ENCODE data around the gene AP2A1.
"Not testable (repeated sequence)": the region's sequence is repeated elsewhere in the genome, so short reads cannot be mapped to it uniquely, and the experiment has no call there.

AP2A1 gene

DNA sequence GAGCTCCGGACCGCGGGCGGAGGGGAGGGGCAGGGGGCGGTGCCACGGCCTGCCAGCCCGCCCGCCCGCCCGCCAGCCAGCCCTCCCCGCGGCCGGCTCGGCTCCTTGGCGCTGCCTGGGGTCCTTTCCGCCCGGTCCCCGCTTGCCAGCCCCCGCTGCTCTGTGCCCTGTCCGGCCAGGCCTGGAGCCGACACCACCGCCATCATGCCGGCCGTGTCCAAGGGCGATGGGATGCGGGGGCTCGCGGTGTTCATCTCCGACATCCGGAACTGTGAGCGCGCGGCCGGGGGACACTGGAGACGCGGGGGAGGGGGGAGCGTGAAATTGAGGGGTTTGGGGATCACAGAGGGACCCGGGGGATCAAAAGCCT lies at the start of gene AP2A1:
TSS of gene AP2A1 (plus strand) at position 72 of the 370 bp plus-strand sequence. CDS start at position 205, 133 bp downstream.
- in situ Hi-C loops (cut with MboI; ENCODE audit: low sequenced_read_pairs), result no loop called here

DNA sequence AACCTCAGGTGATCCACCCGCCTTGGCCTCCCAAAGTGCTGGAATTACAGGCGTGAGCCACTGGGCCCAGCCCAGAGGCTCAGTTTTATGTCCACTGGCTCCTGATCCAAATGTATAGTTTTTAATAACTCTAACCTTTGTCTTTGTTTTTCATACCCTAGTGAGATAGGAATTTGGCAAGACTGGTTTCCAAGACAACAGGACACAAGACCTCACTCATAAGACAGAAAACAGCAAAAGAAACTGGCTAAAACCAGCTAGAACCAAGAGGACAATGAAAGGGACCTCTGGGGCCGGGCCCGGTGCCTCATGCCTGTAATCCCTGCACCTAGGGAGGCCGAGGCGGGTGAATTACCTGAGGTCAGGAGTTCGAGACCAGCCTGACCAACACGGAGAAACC lies 48.3 kb upstream of the AP2A1 start:
- in situ Hi-C loops (cut with MboI; ENCODE audit: low sequenced_read_pairs), result no loop called here

DNA sequence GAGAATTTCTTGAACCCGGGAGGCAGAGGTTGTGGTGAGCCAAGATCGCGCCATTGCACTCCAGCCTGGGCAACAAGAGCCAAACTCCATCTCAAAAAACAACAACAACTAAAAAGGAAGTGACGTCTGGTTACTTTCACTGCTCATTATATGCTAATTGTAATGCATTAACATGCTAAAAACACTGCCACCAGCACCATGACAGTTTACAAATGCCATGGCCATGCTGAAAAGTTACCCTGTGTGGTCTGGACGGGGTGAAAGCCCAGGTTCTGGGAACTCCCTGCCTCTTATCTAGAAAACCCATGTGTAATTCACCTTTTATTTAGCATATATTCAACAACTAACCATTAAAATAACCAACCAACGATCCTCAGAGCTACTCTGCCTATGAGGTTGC lies 47.8 kb upstream of the AP2A1 start:
- in situ Hi-C loops (cut with MboI; ENCODE audit: low sequenced_read_pairs), result no loop called here

DNA sequence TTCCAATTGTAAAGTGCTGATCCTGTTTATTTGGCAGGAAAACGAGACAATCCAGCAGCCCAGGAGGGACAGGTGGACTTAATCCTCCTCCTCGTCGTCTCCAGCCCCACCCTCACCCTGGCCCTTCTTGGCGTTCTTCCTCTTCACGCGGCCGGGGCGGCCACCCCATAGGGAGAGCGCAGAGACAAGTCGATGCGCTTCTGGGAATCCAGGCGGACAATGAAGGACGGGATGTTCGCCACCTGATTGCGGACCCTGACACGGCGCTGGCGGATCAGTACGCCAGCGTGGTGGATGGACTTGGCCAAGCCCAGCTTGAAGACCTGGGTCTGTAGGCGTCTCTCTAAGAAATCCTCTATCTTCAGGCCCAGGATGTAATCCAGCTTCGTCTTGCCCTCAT lies 47.4 kb upstream of the AP2A1 start:
- in situ Hi-C loops (cut with MboI; ENCODE audit: low sequenced_read_pairs), result not testable (repeated sequence)

DNA sequence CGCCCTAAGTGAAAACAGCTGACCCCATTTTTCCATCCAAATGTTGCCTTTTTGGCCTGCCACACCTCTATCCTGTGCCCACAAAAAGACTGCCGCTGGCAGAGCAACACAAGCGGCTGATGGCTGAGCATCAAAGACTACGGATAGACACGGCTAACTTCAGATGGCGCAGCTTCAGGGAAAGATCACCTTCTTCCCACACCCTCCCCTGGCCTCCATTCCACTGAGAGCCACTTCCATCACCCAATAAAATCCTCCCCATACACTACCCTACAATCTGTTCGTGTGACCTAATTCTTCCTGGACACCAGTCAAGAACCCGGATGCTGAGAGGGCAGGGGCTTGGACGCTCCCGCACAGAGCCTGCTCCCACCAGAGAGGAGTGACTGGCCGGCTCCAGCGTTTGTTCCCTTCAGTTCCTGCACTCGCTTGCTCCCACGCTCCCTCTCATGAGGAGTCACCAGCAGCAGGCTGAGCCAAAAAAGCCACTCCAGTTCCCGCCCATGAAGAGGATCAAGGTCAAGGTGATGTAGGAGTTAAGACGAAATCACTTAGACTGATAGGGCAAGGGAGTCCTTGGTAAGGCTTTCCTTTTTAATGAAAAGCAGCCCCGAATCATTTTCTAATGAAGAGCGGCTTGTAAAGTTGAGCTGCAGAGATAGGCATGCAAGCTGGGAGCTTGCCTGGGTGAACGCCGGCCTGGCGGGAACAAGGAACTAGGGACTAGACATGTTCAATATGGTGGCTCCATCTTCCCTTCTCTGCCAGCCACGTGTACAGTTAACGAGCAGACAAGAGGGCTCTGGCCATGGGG lies 39.4 kb upstream of the AP2A1 start:
- in situ Hi-C loops (cut with MboI; ENCODE audit: low sequenced_read_pairs), result no loop called here

DNA sequence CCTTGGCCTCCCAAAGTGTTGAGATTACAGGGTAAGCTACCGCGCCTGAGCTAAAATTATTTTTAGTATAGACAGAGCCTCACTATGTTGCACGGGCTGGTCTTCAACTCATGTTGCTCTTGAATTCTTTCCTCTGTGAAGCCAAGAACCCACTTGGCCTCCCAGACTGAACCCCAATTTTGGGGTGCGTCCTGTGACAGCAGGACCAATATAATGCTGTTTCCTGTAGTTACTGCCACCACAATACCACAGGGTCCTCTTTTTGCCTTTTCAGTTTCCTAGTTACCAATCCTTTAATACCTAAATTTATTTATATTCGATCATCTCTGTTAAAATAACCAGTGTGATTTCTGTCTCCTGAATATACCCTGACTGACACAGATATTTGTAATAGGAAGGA lies 36.6 kb upstream of the AP2A1 start:
- in situ Hi-C loops (cut with MboI; ENCODE audit: low sequenced_read_pairs), result no loop called here

DNA sequence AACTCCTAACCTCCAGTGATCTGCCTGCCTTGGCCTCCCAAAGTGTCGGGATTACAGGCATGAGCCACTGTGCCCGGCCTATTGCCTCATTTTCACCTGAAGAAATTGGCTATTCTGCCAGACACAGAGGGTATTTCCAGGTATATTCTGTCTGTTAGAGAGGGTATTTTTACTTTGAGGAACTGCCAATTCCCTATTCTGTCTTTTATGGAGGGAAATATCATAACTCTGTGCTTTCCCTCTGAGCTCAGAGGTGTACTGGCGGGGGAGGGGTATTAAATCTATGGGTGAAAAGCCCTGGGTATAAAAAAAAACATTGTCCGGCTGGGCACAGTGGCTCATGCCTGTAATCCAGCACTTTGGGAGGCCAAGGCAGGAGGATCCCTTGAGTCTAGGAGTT lies 28.5 kb upstream of the AP2A1 start:
- in situ Hi-C loops (cut with MboI; ENCODE audit: low sequenced_read_pairs), result no loop called here

DNA sequence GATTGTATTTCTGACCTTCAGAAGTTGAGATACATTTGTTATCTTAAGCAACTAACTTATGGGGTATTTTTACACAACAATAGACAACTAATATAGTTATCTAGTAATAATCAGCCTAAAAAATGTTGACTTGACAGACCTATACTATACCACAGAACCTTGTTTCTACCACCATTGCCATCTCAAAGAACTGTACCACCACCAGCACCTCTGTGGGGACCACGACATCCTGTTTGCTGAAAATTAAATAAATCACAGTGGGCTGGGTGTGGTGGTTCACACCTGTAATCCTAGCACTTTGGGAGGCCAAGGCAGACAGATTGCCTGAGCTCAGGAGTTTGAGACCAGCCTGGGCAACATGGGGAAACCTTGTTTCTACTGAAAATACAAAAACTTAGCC lies 27.7 kb upstream of the AP2A1 start:
- in situ Hi-C loops (cut with MboI; ENCODE audit: low sequenced_read_pairs), result no loop called here

DNA sequence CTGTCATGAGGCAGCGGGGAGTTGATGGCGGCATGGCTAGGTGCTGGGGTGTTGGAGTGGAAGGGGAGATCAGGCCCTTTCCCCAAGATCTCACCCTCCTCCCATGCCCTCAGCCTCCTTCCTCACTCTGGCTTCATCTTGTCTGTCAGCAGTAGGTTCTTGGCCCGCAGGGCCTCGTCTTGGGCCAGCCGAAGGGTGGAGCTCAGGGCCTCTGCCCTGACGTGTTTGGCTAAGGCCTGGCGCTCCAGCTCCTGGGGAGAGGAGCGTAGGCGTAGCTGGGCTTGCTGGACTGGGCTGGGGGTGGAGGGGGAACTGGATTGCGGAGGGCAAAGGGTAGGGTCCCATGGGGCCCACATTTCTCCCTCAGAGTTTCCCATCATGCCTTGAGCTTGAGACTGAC lies 26.9 kb upstream of the AP2A1 start:
- in situ Hi-C loops (cut with MboI; ENCODE audit: low sequenced_read_pairs), result no loop called here

DNA sequence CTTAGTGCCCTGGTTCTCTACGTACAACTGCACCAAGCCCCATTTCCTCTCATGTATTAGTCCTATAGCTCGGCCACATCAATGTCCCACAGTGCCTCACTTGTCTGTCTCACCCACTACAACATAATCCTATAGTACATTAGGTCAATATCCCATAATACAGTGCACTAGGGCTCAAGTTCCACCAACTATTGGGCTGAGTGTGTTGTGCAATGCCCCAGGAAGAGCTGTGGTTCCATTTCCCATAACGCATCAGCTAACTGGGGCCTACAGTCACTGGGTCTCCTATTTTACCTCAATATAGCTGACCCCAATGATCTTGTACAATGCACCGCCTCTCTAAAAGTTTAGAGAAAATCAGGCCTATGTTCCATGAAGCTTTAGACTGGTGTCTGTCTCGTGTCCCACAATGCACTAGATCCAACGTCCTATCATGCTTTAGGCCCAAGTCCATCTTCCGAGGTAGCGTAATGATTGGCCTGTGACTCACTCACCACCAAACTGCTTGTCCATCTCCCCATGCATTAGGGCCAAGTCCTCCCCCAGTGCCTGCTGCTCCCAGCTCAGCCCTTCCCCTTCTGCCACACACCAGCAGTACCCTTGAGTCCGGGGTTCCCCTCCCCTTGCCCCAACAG lies 25.5 kb upstream of the AP2A1 start:
- in situ Hi-C loops (cut with MboI; ENCODE audit: low sequenced_read_pairs), result no loop called here

DNA sequence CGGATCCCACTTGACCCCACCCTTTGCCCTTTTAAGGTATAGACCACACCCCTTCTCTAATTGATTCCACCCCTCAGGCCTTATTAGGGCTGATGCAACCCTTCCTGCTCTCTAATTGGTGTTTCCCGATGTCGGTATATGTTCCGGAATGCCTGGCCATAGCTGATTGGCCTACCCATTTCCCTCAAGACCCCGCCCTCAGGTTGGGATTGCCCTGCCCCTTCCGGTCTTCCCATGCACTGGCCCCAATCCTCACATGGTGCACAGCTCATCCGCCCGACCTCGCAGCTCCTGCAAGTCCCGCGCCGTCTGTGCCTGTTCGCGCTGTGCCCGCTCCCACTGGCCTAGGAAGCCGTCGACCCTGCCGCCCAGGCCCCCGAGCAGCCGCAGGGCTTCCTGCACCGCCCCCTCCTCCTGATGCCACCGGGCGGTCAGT lies 21.8 kb upstream of the AP2A1 start:
- in situ Hi-C loops (cut with MboI; ENCODE audit: low sequenced_read_pairs), result no loop called here

DNA sequence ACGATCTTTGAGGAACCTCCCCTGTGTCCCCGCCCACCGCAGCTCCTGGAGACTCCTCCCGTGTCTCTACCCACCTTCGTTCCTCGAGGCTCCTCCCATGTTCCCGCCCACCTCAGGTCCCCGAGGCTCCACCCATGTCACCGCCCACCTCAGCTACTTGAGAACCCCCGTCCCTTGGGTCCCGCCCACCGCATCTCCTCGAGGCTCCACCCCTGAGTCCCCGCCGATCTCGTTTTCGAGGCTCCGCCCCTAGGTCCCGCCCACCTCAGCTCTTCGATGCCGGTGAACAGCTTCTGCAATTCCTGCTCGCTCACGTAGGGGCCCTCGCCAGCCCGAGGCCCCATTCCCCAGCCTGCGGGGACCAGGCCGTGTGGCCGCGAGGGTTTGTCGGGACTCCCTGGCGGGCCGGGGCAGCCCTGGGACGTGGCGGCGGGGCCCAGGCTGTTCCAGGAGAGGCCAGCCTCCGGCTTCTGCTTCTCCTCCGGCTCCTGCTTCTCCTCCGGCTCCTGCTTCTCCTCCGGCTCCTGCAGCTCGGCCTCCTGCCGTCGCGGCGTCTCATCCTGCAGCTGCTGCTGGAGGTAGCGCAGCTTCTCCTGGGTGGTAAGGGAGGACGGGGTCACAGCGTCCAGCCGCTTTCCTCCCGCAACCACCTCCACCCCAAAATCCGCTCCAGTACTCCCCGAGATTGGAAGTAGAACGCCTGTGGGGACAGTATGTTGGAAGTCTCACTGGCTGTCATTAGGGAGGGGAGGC lies 20.4 kb upstream of the AP2A1 start:
- in situ Hi-C loops (cut with MboI; ENCODE audit: low sequenced_read_pairs), result no loop called here

DNA sequence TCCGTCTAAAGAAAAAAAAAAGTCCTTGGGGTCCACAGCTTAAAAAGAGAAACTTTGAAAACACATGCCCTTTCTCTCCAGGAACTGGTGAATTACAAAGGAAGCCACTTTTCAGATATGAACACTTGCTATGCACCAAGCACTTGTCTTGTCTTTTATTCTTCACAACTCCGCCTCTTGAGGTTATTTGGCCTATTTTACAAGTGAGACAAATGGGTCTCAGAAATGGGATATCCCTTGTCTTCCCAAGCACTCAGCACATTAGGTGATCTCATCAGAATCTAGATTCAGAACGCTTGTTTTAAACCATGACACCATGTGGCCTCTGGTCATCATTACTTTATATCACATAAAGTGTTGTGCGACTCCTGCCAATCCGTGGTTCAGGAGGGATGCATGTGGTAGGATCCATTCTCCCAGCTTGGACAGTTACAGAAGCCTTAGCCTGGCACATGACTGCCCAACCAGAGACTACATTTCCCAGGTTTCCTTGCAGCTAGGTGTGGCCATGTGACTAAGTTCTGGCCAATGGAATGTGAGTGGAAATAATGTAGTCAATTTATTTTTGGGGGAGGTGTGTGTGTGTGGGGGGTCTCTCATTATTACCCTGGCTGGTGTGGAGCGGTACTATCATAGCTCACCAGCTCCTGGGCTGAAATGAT lies 17.6 kb upstream of the AP2A1 start:
- in situ Hi-C loops (cut with MboI; ENCODE audit: low sequenced_read_pairs), result no loop called here

DNA sequence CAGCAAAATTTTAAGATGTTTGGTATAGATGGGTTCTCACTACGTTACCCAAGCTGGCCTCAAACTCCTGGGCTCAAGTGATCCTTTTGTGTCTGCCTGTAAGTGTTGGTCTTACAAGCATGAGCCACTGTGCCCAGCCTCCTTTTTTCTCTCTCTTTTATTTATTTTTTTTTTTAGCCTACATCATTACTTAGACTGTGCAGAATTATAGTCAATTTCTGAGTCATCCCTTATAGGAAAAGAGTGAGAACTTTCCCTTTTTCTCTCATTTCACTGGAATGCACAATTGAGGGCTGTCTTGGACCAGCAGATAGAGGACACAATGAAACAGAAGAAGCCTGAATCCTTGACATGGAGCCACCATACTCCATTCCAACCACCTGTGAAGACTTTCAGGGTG lies 17.0 kb upstream of the AP2A1 start:
- in situ Hi-C loops (cut with MboI; ENCODE audit: low sequenced_read_pairs), result no loop called here

DNA sequence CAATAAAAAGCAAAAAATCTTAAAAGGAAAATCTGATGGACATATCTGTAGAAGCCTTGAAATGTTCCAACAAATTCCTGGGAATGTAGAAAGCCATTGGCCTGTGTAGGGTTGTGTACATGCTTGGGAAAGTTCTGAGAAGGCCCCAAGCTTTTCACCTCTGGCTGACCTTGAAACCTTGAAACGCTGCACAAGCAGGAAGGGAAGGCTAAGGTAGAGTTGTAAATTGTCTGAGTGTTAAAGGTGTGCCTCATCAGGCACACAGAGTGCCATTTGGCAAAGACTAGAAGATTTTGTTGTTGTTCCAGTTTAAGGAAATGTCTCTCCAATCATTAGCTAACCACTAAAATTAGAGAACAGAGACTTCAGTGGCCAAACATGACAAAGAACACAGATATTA lies 14.1 kb upstream of the AP2A1 start:
- in situ Hi-C loops (cut with MboI; ENCODE audit: low sequenced_read_pairs), result no loop called here

DNA sequence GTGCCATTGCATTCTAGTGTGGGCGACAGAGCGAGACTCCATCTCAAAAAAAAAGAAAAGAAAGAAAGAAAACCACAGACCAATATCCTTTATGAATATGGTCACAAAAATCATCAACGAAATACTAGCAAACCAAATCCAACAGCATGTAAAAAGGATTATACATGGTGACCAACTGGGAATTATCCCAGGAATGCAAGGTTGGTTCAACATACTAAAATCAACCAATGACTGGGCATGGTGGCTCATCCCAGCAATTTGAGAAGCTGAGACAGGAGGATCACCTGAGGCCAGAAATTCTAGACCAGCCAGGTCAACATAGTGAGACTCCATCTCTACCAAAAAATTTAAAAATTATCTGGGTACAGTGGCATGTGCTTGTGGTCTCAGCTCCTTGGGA lies 10.8 kb upstream of the AP2A1 start:
- in situ Hi-C loops (cut with MboI; ENCODE audit: low sequenced_read_pairs), result no loop called here

DNA sequence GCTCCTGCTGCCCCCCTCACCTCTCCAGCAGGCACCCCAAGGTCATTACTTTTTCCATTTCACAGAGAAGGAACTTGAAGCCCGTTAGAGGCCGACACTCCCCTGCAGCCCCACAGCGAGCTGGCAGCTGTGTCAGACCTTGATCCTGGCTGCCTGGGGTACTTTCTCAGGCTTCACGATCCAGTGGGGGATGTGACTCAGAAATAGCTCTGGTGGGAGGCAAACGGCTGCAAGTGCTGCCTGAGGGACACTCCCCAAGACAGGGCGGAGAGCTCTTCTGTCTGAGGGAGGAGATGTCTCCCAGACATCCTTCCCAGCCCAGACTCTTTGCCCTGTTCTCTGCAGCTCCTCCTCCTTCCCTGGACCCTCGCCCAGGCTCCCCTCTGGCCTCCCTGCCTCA lies 8.5 kb upstream of the AP2A1 start:
- in situ Hi-C loops (cut with MboI; ENCODE audit: low sequenced_read_pairs), result no loop called here

DNA sequence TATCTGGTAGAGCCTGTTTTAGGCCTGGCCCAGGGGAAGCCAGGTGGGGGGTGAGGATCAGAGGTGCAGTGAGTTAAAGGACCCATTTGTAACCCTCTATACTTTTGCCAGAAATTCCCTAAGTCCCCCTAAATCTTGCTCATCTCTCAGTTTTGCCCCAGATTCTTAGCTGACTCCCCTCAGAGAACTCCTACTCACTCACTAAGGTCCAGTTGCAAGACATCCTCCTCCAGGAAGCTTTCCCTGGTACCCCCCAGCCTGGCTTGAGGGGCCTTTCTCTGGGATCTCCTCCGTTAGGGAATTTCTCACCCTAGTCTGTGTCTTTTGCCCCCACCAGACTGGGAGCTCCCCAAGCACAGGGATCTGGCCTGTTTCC lies 5.6 kb upstream of the AP2A1 start:
- in situ Hi-C loops (cut with MboI; ENCODE audit: low sequenced_read_pairs), result no loop called here

DNA sequence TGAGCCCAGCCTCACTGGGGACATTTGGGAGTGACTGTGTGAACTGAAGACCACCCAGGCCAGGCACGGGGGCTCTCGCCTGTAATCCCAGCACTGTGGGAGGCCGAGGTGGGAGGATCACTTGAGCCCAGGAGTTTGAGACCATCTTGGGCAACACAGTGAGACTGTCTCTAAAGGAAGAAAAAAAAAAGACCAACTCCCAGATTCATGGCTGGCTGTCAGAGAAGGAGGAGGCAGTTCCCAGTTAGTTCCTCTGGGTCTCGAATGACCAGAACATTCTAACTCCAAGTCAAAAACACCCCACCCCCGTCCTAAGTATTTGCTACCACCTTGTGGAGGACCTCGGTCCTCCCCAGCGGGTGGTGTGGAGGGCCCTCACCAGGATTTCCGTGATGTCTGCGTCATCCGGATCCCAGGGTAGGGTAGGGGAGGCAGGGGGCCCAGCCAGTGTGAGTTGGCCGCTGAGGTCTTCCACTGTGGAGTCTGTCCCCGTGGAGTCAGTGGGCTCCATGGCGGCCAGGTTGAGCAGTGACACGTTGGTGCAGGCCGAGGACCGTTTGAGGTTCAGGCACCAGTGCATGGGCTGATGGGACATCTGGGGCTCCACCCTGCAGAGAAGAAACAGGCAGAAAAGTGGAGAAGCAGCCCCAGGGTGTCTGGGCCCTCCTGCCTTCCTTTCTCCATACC lies 5.0 kb upstream of the AP2A1 start:
- in situ Hi-C loops (cut with MboI; ENCODE audit: low sequenced_read_pairs), result no loop called here

DNA sequence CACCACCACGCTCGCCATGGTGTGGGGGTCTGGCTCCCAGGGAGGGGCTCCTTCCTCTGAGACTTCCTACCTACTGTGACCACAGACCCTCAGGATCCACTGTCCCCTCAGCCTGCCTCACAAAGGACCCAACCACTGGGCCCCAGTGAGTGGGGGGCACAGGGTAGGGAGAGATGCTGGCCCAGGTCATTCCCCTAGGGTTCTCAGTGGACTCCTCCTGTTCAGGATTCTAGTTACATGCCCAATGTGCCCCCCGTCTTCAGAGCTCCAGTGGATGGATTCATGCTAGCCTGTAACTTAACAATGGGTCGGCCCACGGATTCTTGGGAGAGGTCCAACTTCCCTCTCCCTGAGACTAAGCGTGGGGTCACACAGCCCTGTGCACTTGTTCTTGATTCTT lies 3.6 kb upstream of the AP2A1 start, which contains the start of gene TSKS:
TSS of gene TSKS (minus strand) at position 77 of the 400 bp plus-strand sequence. CDS start at position 18, 59 bp downstream.
- in situ Hi-C loops (cut with MboI; ENCODE audit: low sequenced_read_pairs), result no loop called here

DNA sequence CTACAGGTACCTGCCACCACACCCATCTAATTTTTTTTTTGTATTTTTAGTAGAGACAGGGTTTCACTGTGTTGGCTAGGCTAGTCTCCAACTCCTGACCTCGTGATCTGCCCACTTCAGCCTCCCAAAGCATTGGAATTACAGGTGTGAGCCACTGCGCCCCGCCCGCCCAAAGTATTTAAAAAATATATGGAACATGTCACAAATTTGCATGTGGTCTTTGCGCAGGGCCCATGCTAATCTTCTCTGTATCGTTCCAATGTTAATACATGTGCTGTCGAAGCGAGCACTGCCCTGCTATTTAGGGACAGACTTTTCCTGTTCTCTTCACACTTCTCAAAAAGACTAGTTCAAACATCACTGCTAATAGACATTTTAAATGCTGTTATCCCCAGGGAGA lies 2.5 kb upstream of the AP2A1 start:
- in situ Hi-C loops (cut with MboI; ENCODE audit: low sequenced_read_pairs), result no loop called here

All from hTERT RPE-1 (cell line).